GM19372 (cell line): Measurements from ENCODE around the gene GRAMD2B.

Experiments
- ATAC-seq: cut with Tn5 transposase; IDR thresholded peaks from one replicate; pipeline ENCODE4 v1.9.1; 2021; ENCODE audit warnings: mild to moderate bottlenecking, low read depth, moderate library complexity; ENCODE audit not compliant: unreplicated experiment

GRAMD2B gene

DNA sequence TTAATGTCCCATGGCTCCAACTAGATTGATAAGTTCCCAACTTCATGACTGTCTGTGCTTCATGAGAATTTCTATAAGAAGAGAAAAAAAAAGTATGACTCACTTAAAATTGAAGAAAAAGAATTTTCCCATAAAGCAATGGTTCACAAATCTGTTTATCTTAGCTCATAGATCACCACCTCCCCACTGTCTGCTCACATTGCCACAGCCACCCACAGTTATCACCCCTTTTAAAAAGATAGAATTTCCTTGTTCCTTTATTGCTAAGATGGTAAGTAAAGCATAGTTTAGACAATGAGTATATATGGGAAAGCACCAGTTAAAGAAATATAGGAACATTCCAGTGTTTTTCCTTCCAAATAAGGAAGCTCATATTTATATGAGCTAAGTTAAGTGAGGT is 104.7 kb downstream of the GRAMD2B start:
- no peak for ATAC-seq

DNA sequence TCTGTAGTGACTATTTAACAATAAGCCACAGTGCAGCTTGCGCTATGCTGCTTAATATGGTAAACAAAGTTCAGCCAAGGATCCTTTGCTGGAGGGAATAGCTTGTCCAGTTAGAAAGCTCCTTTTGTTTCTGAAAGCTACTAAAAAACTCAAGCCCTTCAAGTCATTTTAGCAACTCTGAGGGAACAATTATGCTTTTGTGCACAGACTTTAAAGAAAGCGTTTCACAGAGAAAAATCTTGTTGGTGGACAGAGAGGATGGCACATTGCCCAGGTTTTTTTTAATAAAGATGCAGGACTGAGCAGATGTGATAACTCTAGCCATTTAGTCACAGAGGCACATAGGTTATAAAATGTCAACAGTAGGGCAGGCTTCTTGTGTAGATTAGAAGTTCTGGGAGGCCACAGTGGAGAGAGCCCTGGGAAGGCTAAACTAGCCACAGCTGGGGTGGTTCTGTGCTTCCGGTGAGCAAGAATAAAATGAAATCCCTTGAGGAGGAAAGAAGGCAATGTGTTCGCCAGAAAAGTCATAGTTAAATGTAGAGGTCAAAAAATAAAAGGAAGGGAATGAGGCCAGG is 108.4 kb downstream of the GRAMD2B start:
- ATAC-seq = no peak

DNA sequence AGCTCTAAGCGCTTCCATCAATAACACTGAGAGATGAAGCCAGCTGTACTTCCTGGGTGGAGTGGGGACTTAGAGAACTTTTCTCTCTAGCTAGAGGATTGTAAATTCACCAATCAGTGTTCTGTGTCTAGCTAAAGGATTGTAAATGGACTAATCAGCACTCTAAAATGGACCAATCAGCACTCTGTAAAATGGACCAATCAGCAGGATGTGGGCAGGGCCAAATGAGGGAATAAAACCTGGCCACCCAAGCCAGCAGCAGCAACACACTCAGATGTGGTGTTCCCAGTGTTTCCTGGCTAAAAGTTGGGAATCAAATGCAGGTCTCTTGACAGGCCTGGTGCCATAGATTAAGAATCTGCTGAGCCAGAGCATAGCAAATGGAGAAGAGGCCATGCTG is 111.3 kb downstream of the GRAMD2B start:
- no peak for ATAC-seq

DNA sequence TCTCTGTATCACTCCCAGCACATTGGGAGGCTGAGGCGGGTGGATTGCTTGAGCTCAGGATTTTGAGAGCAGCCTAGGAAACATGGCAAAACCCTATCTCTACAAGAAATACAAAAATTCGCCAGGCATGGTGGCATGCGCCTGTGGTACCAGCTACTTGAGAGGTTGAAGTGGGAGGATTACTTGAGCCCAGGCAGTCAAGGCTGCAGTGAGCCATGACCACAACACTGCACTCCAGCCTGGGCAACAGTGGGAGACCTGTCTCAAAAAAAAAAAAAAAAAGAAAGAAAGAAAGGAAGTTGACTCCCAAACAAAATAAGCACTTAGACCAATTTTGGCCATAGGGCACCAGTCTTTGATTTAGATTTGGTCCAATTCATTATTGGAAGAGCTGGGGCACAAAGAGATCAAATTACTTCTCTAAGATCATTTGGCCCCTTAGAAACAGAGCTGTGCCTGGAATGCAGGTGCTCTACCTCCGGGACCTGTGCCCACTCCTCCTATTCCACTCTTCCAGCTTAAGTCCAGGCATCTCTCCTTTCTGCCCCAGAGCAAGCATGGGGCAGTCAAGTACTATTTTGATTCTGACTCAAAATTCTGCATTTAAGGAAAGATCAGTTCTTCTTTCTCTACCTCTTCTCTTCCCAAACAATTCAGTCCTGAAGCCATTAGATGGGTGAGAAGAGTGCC is 112.8 kb downstream of the GRAMD2B start:
- no peak for ATAC-seq

DNA sequence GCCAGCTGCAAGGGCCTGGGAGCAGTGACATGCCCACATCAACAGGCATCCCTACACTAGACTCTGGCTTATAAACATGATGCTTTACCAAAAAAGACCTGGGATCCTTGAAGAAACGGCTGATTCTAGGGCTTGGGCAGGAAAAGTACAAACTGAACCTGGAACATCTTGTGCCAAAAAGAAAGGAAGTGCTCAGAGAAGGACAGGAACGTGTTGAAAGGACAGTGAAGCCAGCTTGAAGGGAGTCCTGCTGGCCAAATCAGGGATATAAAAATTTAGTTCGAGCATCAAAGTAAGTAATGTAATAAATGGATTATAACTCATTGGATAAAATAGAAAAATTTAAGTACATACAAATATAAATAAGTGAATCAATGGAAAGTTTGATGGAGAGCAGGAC is 113.7 kb downstream of the GRAMD2B start:
- no peak for ATAC-seq

GRCh38 chr5:126538579-126538978 is 115.4 kb downstream of the GRAMD2B start:
- no peak for ATAC-seq

GRCh38 chr5:126540631-126541030 is 117.4 kb downstream of the GRAMD2B start:
- no peak for ATAC-seq

DNA sequence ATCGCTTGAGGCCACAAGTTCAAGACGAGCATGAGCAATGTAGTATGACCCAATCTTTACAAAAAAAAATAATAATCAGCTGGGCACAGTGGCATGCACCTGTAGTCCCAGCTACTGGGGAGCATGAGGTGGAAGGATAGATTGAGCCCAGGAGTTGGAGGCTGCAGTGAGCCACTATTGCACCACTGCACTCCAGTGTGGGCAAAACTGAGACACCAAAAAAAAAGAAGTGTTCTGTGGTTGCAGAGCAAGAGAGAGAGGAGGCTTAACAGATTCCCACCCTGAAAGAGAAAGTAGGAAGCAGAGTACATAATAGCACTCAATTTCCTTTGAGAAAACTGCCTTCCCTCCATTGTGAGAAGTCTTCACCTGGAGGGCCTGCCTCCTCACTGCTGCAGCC is 119.2 kb downstream of the GRAMD2B start:
- no peak for ATAC-seq

DNA sequence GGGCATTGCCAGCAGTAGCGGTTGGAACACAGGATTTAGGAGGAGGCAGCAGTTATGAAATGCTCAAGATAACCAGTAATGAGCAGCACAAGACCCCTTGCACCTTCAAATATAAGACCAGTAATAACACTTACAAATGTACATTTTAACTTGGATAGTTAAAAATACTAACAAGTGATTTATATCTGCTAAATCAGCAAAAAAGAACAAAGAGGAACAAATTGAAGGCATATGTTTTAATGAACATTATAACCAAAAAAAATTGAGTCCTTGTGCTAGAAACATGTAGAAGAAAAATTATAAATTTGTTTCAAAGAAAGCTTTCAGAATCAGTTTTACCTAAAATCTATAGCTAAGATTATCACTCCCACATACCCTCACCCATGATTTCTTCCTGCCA is 119.8 kb downstream of the GRAMD2B start:
- no peak for ATAC-seq

- ATAC-seq = no peak
Observed at GRCh38 chr5:126543660-126544059, 120.5 kb downstream of the GRAMD2B start.
